B cell (primary cell): ENCODE data around the gene SCGB2A2. TPM values are rescaled to one million over a fixed set of nuclear protein-coding genes. Genes with fewer than 3 reads are reported as not detected.

Experiments used
- ATAC-seq: fragments of 200-7000 bp; cut with Tn5 transposase; one replicate; pipeline ENCODE4 v1.10.0; 2021; ENCODE audit warnings: low read depth, mild to moderate bottlenecking, moderate number of reproducible peaks, moderate library complexity
- CTCF ChIA-PET: fragments of 350-600 bp; sonication (Branson Sonifier 250); formaldehyde crosslinking; loops from one replicate; lab custom pipeline; 2021; ENCODE audit warnings: antibody characterized with exemption, inconsistent platforms; lab: Charles Lee
- POLR2A ChIA-PET: fragments of 350-600 bp; sonication (Branson Sonifier 250); formaldehyde crosslinking; loops from one replicate; lab custom pipeline; 2021; ENCODE audit warnings: antibody characterized with exemption; lab: Charles Lee
- DNase-seq: peaks from one replicate; pipeline ENCODE4 v3.0.0; 2013
- H2AFZ ChIP-seq: 2 replicates; pipeline ENCODE4 v1.6.1; 2012; ENCODE audit warnings: mild to moderate bottlenecking, low read depth, low read length; ENCODE audit not compliant: insufficient read depth, poor library complexity, severe bottlenecking
- H3K27ac ChIP-seq, 2 donors: 1 replicate in 1 of 2; 2 replicates in 1 of 2; pipeline ENCODE4 v1.5.1; 2012 to 2013; ENCODE audit warnings: low read length in 2 of 2, mild to moderate bottlenecking in 2 of 2, moderate library complexity in 1 of 2
- H3K27me3 ChIP-seq, 4 experiments: fragments of 200-600 bp in 1 of 4; sonication (generic) in 1 of 4; replicated peaks in 1 of 4; 1 replicate in 2 of 4; 2 replicates in 2 of 4; pipeline versions ENCODE4 v1.6.1 to v1.7.0; 2013 to 2016; ENCODE audit warnings: low read length in 3 of 4, mild to moderate bottlenecking in 2 of 4, mixed read lengths in 1 of 4, moderate library complexity in 1 of 4; ENCODE audit not compliant: insufficient read depth in 4 of 4, control insufficient read depth in 3 of 4; ENCODE audit errors: control extremely low read depth in 1 of 4
- H3K36me3 ChIP-seq, 2 experiments: replicated peaks in 1 of 2; 1 replicate in 1 of 2; 2 replicates in 1 of 2; pipeline versions ENCODE4 v1.6.1 to v1.7.1; 2013; ENCODE audit warnings: low read length in 1 of 2; ENCODE audit not compliant: insufficient read depth in 2 of 2, control insufficient read depth in 1 of 2; ENCODE audit errors: control extremely low read depth in 1 of 2, extremely low read depth in 1 of 2
- H3K4me1 ChIP-seq, 2 donors: fragments of 200-600 bp in 1 of 2; sonication (generic) in 1 of 2; 1 replicate in 1 of 2; 2 replicates in 1 of 2; pipeline versions ENCODE4 v1.5.1 to v1.6.1; 2013 to 2017; ENCODE audit warnings: low read length in 2 of 2; ENCODE audit not compliant: control insufficient read depth in 2 of 2, insufficient read depth in 2 of 2
- H3K4me2 ChIP-seq: replicated peaks from 2 replicates; pipeline ENCODE3; 2012; ENCODE audit warnings: mild to moderate bottlenecking, low read depth, low read length; ENCODE audit not compliant: poor library complexity, severe bottlenecking
- H3K4me3 ChIP-seq, 5 experiments: fragments of 200-600 bp in 1 of 5; sonication (generic) in 1 of 5; 1 replicate in 3 of 5; 2 replicates in 2 of 5; pipeline versions ENCODE4 v1.5.1 to v1.7.0; 2011 to 2016; ENCODE audit warnings: low read length in 4 of 5, mild to moderate bottlenecking in 4 of 5, low read depth in 2 of 5, control low read depth in 1 of 5, moderate library complexity in 1 of 5; ENCODE audit not compliant: insufficient read depth in 1 of 5; ENCODE audit errors: control extremely low read depth in 1 of 5, extremely low read depth in 1 of 5
- H3K79me2 ChIP-seq: fragments of 200-600 bp; sonication (generic); one replicate; pipeline ENCODE4 v1.6.0; 2016; ENCODE audit warnings: low read length; ENCODE audit not compliant: control insufficient read depth, insufficient read depth
- H3K9ac ChIP-seq: fragments of 200-600 bp; sonication (generic); 2 replicates; pipeline ENCODE4 v1.6.1; 2017; ENCODE audit warnings: mild to moderate bottlenecking, low read length, moderate library complexity
- H3K9me3 ChIP-seq, 3 donors: one replicate each; pipeline versions ENCODE4 v1.6.1 to v1.7.1; 2013; ENCODE audit warnings: low read length in 2 of 3; ENCODE audit not compliant: control insufficient read depth in 2 of 3, insufficient read depth in 1 of 3; ENCODE audit errors: control extremely low read depth in 1 of 3
- H4K20me1 ChIP-seq: 2 replicates; pipeline ENCODE4 v1.6.0; 2012; ENCODE audit warnings: mild to moderate bottlenecking, low read length; ENCODE audit not compliant: insufficient read depth, control insufficient read depth, poor library complexity, severe bottlenecking
- H3K27ac Mint-ChIP-seq: one replicate; pipeline ENCODE4 v1.8.0; 2021; ENCODE audit warnings: mixed read lengths
- H3K27me3 Mint-ChIP-seq: one replicate; pipeline ENCODE4 v1.8.0; 2021; ENCODE audit warnings: mixed read lengths
- H3K4me1 Mint-ChIP-seq: one replicate; pipeline ENCODE4 v1.8.0; 2021; ENCODE audit warnings: mixed read lengths
- H3K4me3 Mint-ChIP-seq: one replicate; pipeline ENCODE4 v1.8.0; 2021; ENCODE audit warnings: mixed read lengths
- H3K9me3 Mint-ChIP-seq: one replicate; pipeline ENCODE4 v1.8.0; 2022; ENCODE audit warnings: mixed read lengths; ENCODE audit not compliant: insufficient read depth
- CTCF ChIP-seq: fragments of 200-600 bp; IDR thresholded peaks from one replicate; pipeline ENCODE4 v1.8.0; 2022; ENCODE audit warnings: antibody characterized with exemption, mild to moderate bottlenecking
- EZH2 ChIP-seq: IDR thresholded peaks from 2 replicates; pipeline ENCODE4 v1.6.1; 2012; ENCODE audit warnings: borderline replicate concordance, low read depth, mild to moderate bottlenecking, moderate library complexity, low read length; ENCODE audit not compliant: insufficient read depth, poor library complexity, severe bottlenecking
- WGBS: methylation state at CpG from one replicate; pipeline ENCODE4 v1.1.5; 2013; ENCODE audit warnings: missing lambda C conversion rate; ENCODE audit not compliant: insufficient coverage; 5-methylcytosine and 5-hydroxymethylcytosine counted together
- intact Hi-C: fragments of 100-400 bp; cut with micrococcal nuclease; formaldehyde crosslinking; loops from one replicate; pipeline ENCODE4 v1.10.0; 2022
- polyA plus RNA-seq: library from polyadenylated mRNA; depleted of rRNA; stranded (reverse); fragments of >200 nt; gene quantifications from 2 replicates; pipeline ENCODE4 v1.2.3, GENCODE V29; 2012
- total RNA-seq, 2 donors: library from RNA; stranded (reverse); fragments of 120-200 nt in 1 of 2; gene quantifications; 1 replicate in 1 of 2; 2 replicates in 1 of 2; pipeline versions ENCODE4 v1.2.3 to v1.2.4, GENCODE V29; 2013 to 2022

Gene SCGB2A2
- total and polyA plus RNA-seq, 2 donors (not counting 1 experiment from before 2014, with no cell fraction given): not detected

- Mint-ChIP-seq H3K4me3 (no peak overlapping the region), H3K9me3 (no peaks in the 10 kb centered on the region), H3K4me1 (peaks cover 11% of the 10 kb centered on the region), H3K27ac (no peak overlapping the region), H3K27me3 (peaks cover 48% of the 10 kb centered on the region)
- no peak overlapping the region for H3K4me2 ChIP-seq
- no peak overlapping the region for H3K4me3 ChIP-seq
- no peak overlapping the region for H3K27ac ChIP-seq
- no peak overlapping the region for H3K9ac ChIP-seq
- ChIA-PET CTCF (interaction anchor here (1.5 kb wide), 1 partner anchor 518 kb away, joined by 5 read pairs; no protein-coding TSS in a partner anchor), POLR2A (no interaction called here)
- 100% methylated on average over 1 of the region's 1 CpG for WGBS
- H3K9me3 ChIP-seq: no peaks in the 10 kb centered on the region
- H3K79me2 ChIP-seq: no peaks in the 10 kb centered on the region
- TF ChIP-seq EZH2 (no peak), CTCF (no peak)
- peaks cover 8 to 12% of the 10 kb centered on the region in 2 donors for H3K4me1 ChIP-seq
- H3K36me3 ChIP-seq: no peaks in the 10 kb centered on the region
- H3K27me3 ChIP-seq: peaks cover 0 to 25% (median 7%) of the 10 kb centered on the region in 4 experiments
- DNase-seq: no peak
- intact Hi-C loops: no loop called here
- no peaks in the 10 kb centered on the region for H4K20me1 ChIP-seq
- H2AFZ ChIP-seq: no peak overlapping the region
- ATAC-seq: no peak
Observed at GRCh38 chr11:62315431-62315830, 45.5 kb downstream of the SCGB2A2 start.

- no peaks in the 10 kb centered on the region for H3K36me3 ChIP-seq
- no peak for ATAC-seq
- DNase-seq: no peak
- POLR2A ChIA-PET: no interaction called here
- TF ChIP-seq EZH2 (no peak), CTCF (no peak)
- H3K27me3 Mint-ChIP-seq: peaks cover 21% of the 10 kb centered on the region
- no peak overlapping the region for H2AFZ ChIP-seq
- no peaks in the 10 kb centered on the region for H3K4me1 ChIP-seq
- H3K4me3 ChIP-seq: no peak overlapping the region
- no peaks in the 10 kb centered on the region for H3K9me3 Mint-ChIP-seq
- no peak overlapping the region for H3K27ac ChIP-seq
- peaks cover 0 to 13% (median 2%) of the 10 kb centered on the region in 4 experiments for H3K27me3 ChIP-seq
- CTCF ChIA-PET: interaction anchor here (1.0 kb wide), 1 partner anchor 11 kb away, joined by 3 read pairs; no protein-coding TSS in a partner anchor
- H3K4me1 Mint-ChIP-seq: no peaks in the 10 kb centered on the region
- H3K27ac Mint-ChIP-seq: no peak overlapping the region
- H4K20me1 ChIP-seq: no peaks in the 10 kb centered on the region
- H3K9me3 ChIP-seq: no peaks in the 10 kb centered on the region
- H3K4me3 Mint-ChIP-seq: no peak overlapping the region
- WGBS: 63% methylated on average over 1 of the region's 2 CpGs
- no peaks in the 10 kb centered on the region for H3K79me2 ChIP-seq
- intact Hi-C loops: no loop called here
- no peak overlapping the region for H3K9ac ChIP-seq
- no peak overlapping the region for H3K4me2 ChIP-seq
Observed at GRCh38 chr11:62322524-62322923, 52.6 kb downstream of the SCGB2A2 start.

Other genes starting within 250 kb of the SCGB2A2 start
- 34.0 and 37.8 TPM in 2 replicates for gene INCENP, start 146.1 kb upstream of the SCGB2A2 start, total RNA-seq
- 8.9 and 9.1 TPM in 2 replicates for gene INCENP, start 146.1 kb upstream of the SCGB2A2 start, polyA plus RNA-seq
- gene SCGB1D1, start 79.9 kb upstream of the SCGB2A2 start, total RNA-seq: not detected in 2 replicates
- gene SCGB1D1, start 79.9 kb upstream of the SCGB2A2 start, polyA plus RNA-seq: not detected in 2 replicates
- gene SCGB2A1, start 61.5 kb upstream of the SCGB2A2 start, total RNA-seq: not detected in 2 replicates
- gene SCGB2A1, start 61.5 kb upstream of the SCGB2A2 start, polyA plus RNA-seq: not detected in 2 replicates
- gene SCGB1D2, start 27.9 kb upstream of the SCGB2A2 start, total RNA-seq: not detected in 2 replicates
- not detected in 2 replicates for gene SCGB1D2, start 27.9 kb upstream of the SCGB2A2 start, polyA plus RNA-seq
- gene SCGB1D4, start 28.9 kb downstream of the SCGB2A2 start, total RNA-seq: not detected in 2 replicates
- gene SCGB1D4, start 28.9 kb downstream of the SCGB2A2 start, polyA plus RNA-seq: not detected in 2 replicates
- gene ASRGL1, start 67.3 kb downstream of the SCGB2A2 start, total RNA-seq: 0.49 and 1.1 TPM in 2 replicates
- gene ASRGL1, start 67.3 kb downstream of the SCGB2A2 start, polyA plus RNA-seq: 1.3 and 9.1 TPM in 2 replicates
- not detected in 2 replicates for gene SCGB1A1, start 148.9 kb downstream of the SCGB2A2 start, total RNA-seq
- not detected in 2 replicates for gene SCGB1A1, start 148.9 kb downstream of the SCGB2A2 start, polyA plus RNA-seq